ENCODE data around the gene RASAL1. TPM values are rescaled to one million over a fixed set of nuclear protein-coding genes. Genes with fewer than 3 reads are reported as not detected.

RASAL1 gene
- total RNA-seq, 4 donors from 2014 or later, result not detected

GRCh38 chr12:113102811-113103210 is 32.8 kb downstream of the RASAL1 start:
- no peaks in the 10 kb centered on the region for H3K36me3 ChIP-seq
- no peaks in the 10 kb centered on the region for H3K4me1 ChIP-seq
- intact Hi-C loops (cut with DNase I; ENCODE audit: low total_unique reads), result no loop called here
- TF ChIP-seq POLR2A (IDR thresholded peaks at IDR 0.05) (no peak), CTCF (IDR thresholded peaks at IDR 0.05 in 4 of 5, conservative IDR thresholded peaks at IDR 0.05 in 1 of 5) (no peak)
- in situ Hi-C loops (cut with MboI; ENCODE audit: low sequenced_read_pairs in 4 of 4), result no loop called here
- no peak overlapping the region for H3K4me3 ChIP-seq
- ATAC-seq (no peak), DNase-seq (no peak)
- no peaks in the 10 kb centered on the region for H3K9me3 ChIP-seq
- peaks cover 7 to 17% (median 15%) of the 10 kb centered on the region in 3 donors for H3K27me3 ChIP-seq
- H3K27ac ChIP-seq, result no peak overlapping the region

- in situ Hi-C loops (cut with MboI; ENCODE audit: low sequenced_read_pairs in 4 of 4), result no loop called here
- H3K36me3 ChIP-seq, result no peaks in the 10 kb centered on the region
- no peaks in the 10 kb centered on the region for H3K9me3 ChIP-seq
- intact Hi-C loops (cut with DNase I; ENCODE audit: low total_unique reads), result no loop called here
- no peak for ATAC-seq
- DNase-seq, result no peak
- no peaks in the 10 kb centered on the region for H3K4me1 ChIP-seq
- peaks cover 7 to 17% (median 15%) of the 10 kb centered on the region in 3 donors for H3K27me3 ChIP-seq
- H3K4me3 ChIP-seq, result no peak overlapping the region
- TF ChIP-seq POLR2A (IDR thresholded peaks at IDR 0.05), result no peak
- H3K27ac ChIP-seq, result no peak overlapping the region
These were observed 33.8 kb downstream of the RASAL1 start for GRCh38 chr12:113101751-113102150.

- no peak for ATAC-seq
- peaks cover 7 to 15% (median 14%) of the 10 kb centered on the region in 3 donors for H3K27me3 ChIP-seq
- H3K4me1 ChIP-seq, result no peaks in the 10 kb centered on the region
- in situ Hi-C loops (cut with MboI; ENCODE audit: low sequenced_read_pairs in 4 of 4) (loop anchor here in 1 of 4 donors (5.0 kb wide), 1 partner anchor 52 kb away; no protein-coding TSS in a partner anchor), intact Hi-C loops (cut with DNase I; ENCODE audit: low total_unique reads) (loop anchor here (2.0 kb wide), 1 partner anchor 51 kb away; no protein-coding TSS in a partner anchor)
- H3K4me3 ChIP-seq, result no peak overlapping the region
- H3K27ac ChIP-seq, result no peak overlapping the region
- H3K9me3 ChIP-seq, result no peaks in the 10 kb centered on the region
- no peak for TF ChIP-seq CTCF (IDR thresholded peaks at IDR 0.05 in 4 of 5, conservative IDR thresholded peaks at IDR 0.05 in 1 of 5)
- no peak for TF ChIP-seq POLR2A (IDR thresholded peaks at IDR 0.05)
- no peak for DNase-seq
- no peaks in the 10 kb centered on the region for H3K36me3 ChIP-seq
These were observed 35.8 kb downstream of the RASAL1 start for GRCh38 chr12:113099764-113100163.

GRCh38 chr12:113099364-113099763 is 36.2 kb downstream of the RASAL1 start:
- intact Hi-C loops (cut with DNase I; ENCODE audit: low total_unique reads), result loop anchor here (2.0 kb wide), 1 partner anchor 51 kb away; no protein-coding TSS in a partner anchor
- in situ Hi-C loops (cut with MboI; ENCODE audit: low sequenced_read_pairs in 4 of 4), result loop anchor here in 1 of 4 donors (5.0 kb wide), 1 partner anchor 52 kb away; no protein-coding TSS in a partner anchor
- Histone ChIP-seq H3K27me3 (peaks cover 7 to 15% (median 14%) of the 10 kb centered on the region in 3 donors), H3K9me3 (no peaks in the 10 kb centered on the region), H3K4me3 (no peak overlapping the region), H3K4me1 (no peaks in the 10 kb centered on the region), H3K27ac (no peak overlapping the region), H3K36me3 (no peaks in the 10 kb centered on the region)
- ATAC-seq (no peak), DNase-seq (no peak)
- no peak for TF ChIP-seq CTCF (IDR thresholded peaks at IDR 0.05 in 4 of 5, conservative IDR thresholded peaks at IDR 0.05 in 1 of 5)

GRCh38 chr12:113098441-113099028 is 37.0 kb downstream of the RASAL1 start:
- in situ Hi-C loops (cut with MboI; ENCODE audit: low sequenced_read_pairs in 4 of 4) (loop anchor here in 1 of 4 donors (5.0 kb wide), 1 partner anchor 51 kb away; no protein-coding TSS in a partner anchor), intact Hi-C loops (cut with DNase I; ENCODE audit: low total_unique reads) (loop anchor here (2.0 kb wide), 1 partner anchor 50 kb away; no protein-coding TSS in a partner anchor)
- H3K9me3 ChIP-seq, result no peaks in the 10 kb centered on the region
- H3K36me3 ChIP-seq, result no peaks in the 10 kb centered on the region
- H3K4me3 ChIP-seq, result no peak overlapping the region
- peaks cover 8 to 14% (median 8%) of the 10 kb centered on the region in 3 donors for H3K27me3 ChIP-seq
- ATAC-seq (peak; percentile 78 to 89), DNase-seq (peak; percentile 64 to 71)
- peak; percentile 30 to 64 (median 48) for TF ChIP-seq CTCF (IDR thresholded peaks at IDR 0.05 in 4 of 5, conservative IDR thresholded peaks at IDR 0.05 in 1 of 5)
- no peak for TF ChIP-seq POLR2A (IDR thresholded peaks at IDR 0.05)
- no peaks in the 10 kb centered on the region for H3K4me1 ChIP-seq
- H3K27ac ChIP-seq, result no peak overlapping the region
